T-helper 1 cell treated with Interleukin-12 subunit alpha and Interleukin-12 subunit beta and Interleukin-4 antibody, amounts not matched to agents 30 μg/mL and 1 μg/mL, for 36 hours (primary cell): ENCODE measurements around the gene NR5A1.

Source experiments
- H3K27ac Mint-ChIP-seq: one replicate; pipeline ENCODE4 v1.8.0; 2021; ENCODE audit warnings: mild to moderate bottlenecking, mixed read lengths
- H3K27me3 Mint-ChIP-seq: one replicate; pipeline ENCODE4 v1.8.0; 2021; ENCODE audit warnings: low read depth, mixed read lengths
- H3K36me3 Mint-ChIP-seq: one replicate; pipeline ENCODE4 v1.8.0; 2021; ENCODE audit warnings: low read depth, mixed read lengths
- H3K4me1 Mint-ChIP-seq: one replicate; pipeline ENCODE4 v1.8.0; 2021; ENCODE audit warnings: low read depth, mixed read lengths
- H3K4me3 Mint-ChIP-seq: one replicate; pipeline ENCODE4 v1.8.0; 2021; ENCODE audit warnings: mild to moderate bottlenecking, moderate library complexity, mixed read lengths
- H3K9me3 Mint-ChIP-seq: one replicate; pipeline ENCODE4 v1.8.0; 2021; ENCODE audit warnings: mixed read lengths

The NR5A1 gene

GRCh38 chr9:124443625-124444024 lies 63.6 kb downstream of the NR5A1 start:
- H3K27me3 Mint-ChIP-seq = peaks cover 23% of the 10 kb centered on the region
- no peak overlapping the region for H3K4me3 Mint-ChIP-seq
- no peaks in the 10 kb centered on the region for H3K4me1 Mint-ChIP-seq
- H3K9me3 Mint-ChIP-seq = no peaks in the 10 kb centered on the region
- H3K27ac Mint-ChIP-seq = no peak overlapping the region
- H3K36me3 Mint-ChIP-seq = no peaks in the 10 kb centered on the region

DNA sequence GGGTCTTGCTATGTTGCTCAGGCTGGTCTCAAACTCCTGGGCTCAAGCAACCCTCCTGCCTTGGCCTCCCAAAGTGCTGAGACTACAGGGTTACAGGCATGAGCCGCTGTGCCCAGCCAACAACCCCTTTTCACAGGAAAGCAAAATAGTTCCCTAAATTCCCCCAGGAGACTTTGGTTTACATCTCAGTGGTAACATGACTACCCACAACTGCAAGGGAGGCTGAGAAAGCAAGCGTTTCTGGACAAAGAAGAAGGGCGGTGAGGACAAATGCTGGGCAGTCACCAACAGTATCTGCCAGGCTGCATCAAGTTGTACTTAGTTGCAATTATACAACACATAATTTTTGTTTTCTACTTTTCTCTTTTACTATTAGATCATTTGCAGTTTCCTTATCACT lies 64.4 kb downstream of the NR5A1 start:
- H3K36me3 Mint-ChIP-seq = no peaks in the 10 kb centered on the region
- no peak overlapping the region for H3K4me3 Mint-ChIP-seq
- H3K4me1 Mint-ChIP-seq = no peaks in the 10 kb centered on the region
- peaks cover 21% of the 10 kb centered on the region for H3K27me3 Mint-ChIP-seq
- no peaks in the 10 kb centered on the region for H3K9me3 Mint-ChIP-seq
- no peak overlapping the region for H3K27ac Mint-ChIP-seq

DNA sequence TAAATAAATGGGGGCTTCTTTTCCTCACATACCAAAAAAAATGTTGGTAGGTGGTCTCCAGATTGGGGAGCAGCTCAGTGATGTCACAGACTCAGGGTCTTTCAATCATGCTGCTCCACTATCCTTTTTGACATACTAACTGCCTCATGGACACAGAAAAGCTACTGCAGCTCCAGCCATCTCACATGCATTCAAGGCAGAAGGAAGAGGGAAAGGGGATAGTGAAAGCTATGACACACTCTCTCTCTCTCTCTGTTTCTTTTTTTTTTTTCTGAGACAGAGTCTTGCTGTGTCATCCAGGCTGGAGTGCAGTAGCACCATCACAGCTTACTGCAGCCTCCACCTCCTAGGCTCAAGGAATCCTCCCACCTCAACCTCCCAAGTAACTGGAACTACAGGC lies 64.8 kb downstream of the NR5A1 start:
- Mint-ChIP-seq H3K9me3 (no peaks in the 10 kb centered on the region), H3K27ac (no peak overlapping the region), H3K4me3 (no peak overlapping the region), H3K36me3 (no peaks in the 10 kb centered on the region), H3K4me1 (no peaks in the 10 kb centered on the region), H3K27me3 (peaks cover 21% of the 10 kb centered on the region)

- Mint-ChIP-seq H3K36me3 (no peaks in the 10 kb centered on the region), H3K27me3 (peaks cover 21% of the 10 kb centered on the region), H3K9me3 (no peaks in the 10 kb centered on the region), H3K4me1 (no peaks in the 10 kb centered on the region), H3K27ac (no peak overlapping the region), H3K4me3 (no peak overlapping the region)
Measured at GRCh38 chr9:124441291-124441690, 65.9 kb downstream of the NR5A1 start.

- Mint-ChIP-seq H3K9me3 (no peaks in the 10 kb centered on the region), H3K4me1 (no peaks in the 10 kb centered on the region), H3K4me3 (no peak overlapping the region), H3K36me3 (no peaks in the 10 kb centered on the region), H3K27me3 (peaks cover 21% of the 10 kb centered on the region), H3K27ac (no peak overlapping the region)
Measured at GRCh38 chr9:124440786-124441185, 66.4 kb downstream of the NR5A1 start.

DNA sequence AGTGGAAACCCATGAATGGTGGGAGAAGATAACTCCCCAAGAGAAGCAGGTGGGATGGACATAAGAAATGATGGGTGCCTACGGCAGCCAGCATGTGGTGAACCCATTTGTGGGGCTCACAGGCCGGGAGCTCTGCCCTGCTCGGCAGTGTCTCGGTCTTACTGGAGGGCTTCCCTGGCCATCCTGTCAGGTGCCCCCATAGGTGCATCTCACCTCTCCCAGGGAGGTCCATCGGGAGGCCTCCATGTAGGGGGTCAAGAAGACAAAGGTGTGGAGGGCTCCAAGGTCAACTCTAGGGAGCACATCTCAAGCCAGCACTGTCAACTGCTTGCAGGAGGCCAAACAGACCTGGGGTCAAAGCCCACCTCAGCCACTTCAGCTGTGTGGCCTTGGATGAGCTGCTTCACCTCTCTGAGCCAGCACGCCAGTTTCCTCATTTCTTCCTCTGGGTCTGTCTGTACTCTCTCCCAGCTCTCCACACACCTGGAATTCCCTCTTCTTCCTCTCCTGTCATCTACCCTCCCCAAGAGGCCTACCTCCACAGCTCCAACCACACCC lies 67.4 kb downstream of the NR5A1 start:
- no peak overlapping the region for H3K4me3 Mint-ChIP-seq
- no peaks in the 10 kb centered on the region for H3K9me3 Mint-ChIP-seq
- no peaks in the 10 kb centered on the region for H3K36me3 Mint-ChIP-seq
- peaks cover 21% of the 10 kb centered on the region for H3K27me3 Mint-ChIP-seq
- no peak overlapping the region for H3K27ac Mint-ChIP-seq
- no peaks in the 10 kb centered on the region for H3K4me1 Mint-ChIP-seq

- Mint-ChIP-seq H3K4me3 (no peak overlapping the region), H3K27me3 (peaks cover 19% of the 10 kb centered on the region), H3K4me1 (no peaks in the 10 kb centered on the region), H3K9me3 (no peaks in the 10 kb centered on the region), H3K27ac (no peak overlapping the region), H3K36me3 (no peaks in the 10 kb centered on the region)
Measured at GRCh38 chr9:124439086-124439485, 68.1 kb downstream of the NR5A1 start.

GRCh38 chr9:124438091-124438490 lies 69.1 kb downstream of the NR5A1 start:
- Mint-ChIP-seq H3K36me3 (no peaks in the 10 kb centered on the region), H3K4me1 (no peaks in the 10 kb centered on the region), H3K9me3 (no peaks in the 10 kb centered on the region), H3K27me3 (peaks cover 13% of the 10 kb centered on the region), H3K4me3 (no peak overlapping the region), H3K27ac (no peak overlapping the region)

DNA sequence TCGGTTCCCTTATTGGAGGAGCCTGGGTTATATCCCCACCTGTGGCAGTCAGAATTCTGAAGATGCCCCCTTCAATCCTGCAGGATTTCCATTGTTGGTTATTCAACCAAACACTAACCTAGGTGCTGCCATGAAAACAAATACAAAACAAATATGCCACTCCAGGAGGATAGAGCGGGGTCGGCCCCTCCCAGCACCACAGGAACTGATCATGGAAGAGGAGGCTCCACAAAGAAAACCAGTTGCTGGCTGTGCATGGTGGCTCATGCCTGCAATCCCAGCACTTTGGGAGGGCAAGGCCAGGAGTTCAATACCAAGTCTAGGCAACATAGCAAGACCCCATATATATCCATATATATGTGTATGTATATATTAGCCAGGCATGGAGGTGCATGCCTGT lies 70.1 kb downstream of the NR5A1 start:
- H3K4me3 Mint-ChIP-seq = no peak overlapping the region
- no peak overlapping the region for H3K27ac Mint-ChIP-seq
- no peaks in the 10 kb centered on the region for H3K36me3 Mint-ChIP-seq
- H3K27me3 Mint-ChIP-seq = peaks cover 13% of the 10 kb centered on the region
- H3K9me3 Mint-ChIP-seq = no peaks in the 10 kb centered on the region
- no peaks in the 10 kb centered on the region for H3K4me1 Mint-ChIP-seq

- no peak overlapping the region for H3K4me3 Mint-ChIP-seq
- H3K9me3 Mint-ChIP-seq = no peaks in the 10 kb centered on the region
- peaks cover 8% of the 10 kb centered on the region for H3K27me3 Mint-ChIP-seq
- no peak overlapping the region for H3K27ac Mint-ChIP-seq
- H3K36me3 Mint-ChIP-seq = no peaks in the 10 kb centered on the region
- no peaks in the 10 kb centered on the region for H3K4me1 Mint-ChIP-seq
Measured at GRCh38 chr9:124436320-124436719, 70.9 kb downstream of the NR5A1 start.
